NCI-H1930 (cell line): ENCODE results near the gene RITA1.
"Not testable (repeated sequence)": the region's sequence is repeated elsewhere in the genome, so short reads cannot be mapped to it uniquely, and the experiment has no call there.

Experiments
- DNase-seq, 2 experiments: peaks; one replicate each; lab custom pipeline; 2025; lab: John Stamatoyannopoulos, UW

The RITA1 gene

GRCh38 chr12:113185180-113186032 is at the start of gene RITA1, which contains the start of gene DDX54:
Gene RITA1 (plus strand): TSS chr12:113185721. CDS start chr12:113186747, 1,026 bp downstream.
Gene DDX54 (minus strand): TSS chr12:113185478. CDS start chr12:113185451, 27 bp downstream.
- peak; percentile 52 to 63 for DNase-seq

- DNase-seq, result no peak
These were observed 49.2 kb upstream of the RITA1 start for GRCh38 chr12:113136128-113136989.

GRCh38 chr12:113136990-113137511 is 48.5 kb upstream of the RITA1 start:
- no peak for DNase-seq

GRCh38 chr12:113137861-113138783 is 47.4 kb upstream of the RITA1 start:
- DNase-seq, result no peak

GRCh38 chr12:113138826-113139225 is 46.7 kb upstream of the RITA1 start:
- no peak for DNase-seq

- DNase-seq, result no peak
These were observed 44.8 kb upstream of the RITA1 start for GRCh38 chr12:113140706-113141105.

- DNase-seq, result not testable (repeated sequence)
These were observed 43.8 kb upstream of the RITA1 start for GRCh38 chr12:113141716-113142115.

- DNase-seq, result no peak
These were observed 43.2 kb upstream of the RITA1 start for GRCh38 chr12:113142173-113142885.

- DNase-seq, result no peak
These were observed 42.6 kb upstream of the RITA1 start for GRCh38 chr12:113142886-113143332.

- no peak for DNase-seq
These were observed 41.6 kb upstream of the RITA1 start for GRCh38 chr12:113143959-113144358.

- no peak for DNase-seq
These were observed 40.7 kb upstream of the RITA1 start for GRCh38 chr12:113144806-113145205.

- DNase-seq, result no peak
These were observed 39.6 kb upstream of the RITA1 start for GRCh38 chr12:113145720-113146551.

GRCh38 chr12:113146999-113147398 is 38.5 kb upstream of the RITA1 start:
- DNase-seq, result no peak

GRCh38 chr12:113149361-113150150 is 36.0 kb upstream of the RITA1 start, which contains the start of gene CFAP73:
Gene CFAP73 (plus strand): TSS chr12:113149724. CDS start chr12:113149858, 134 bp downstream.
- peak in 1 of 2 experiments; percentile 27 for DNase-seq

- no peak for DNase-seq
These were observed 33.9 kb upstream of the RITA1 start for GRCh38 chr12:113151655-113152054.

GRCh38 chr12:113152196-113152834 is 33.2 kb upstream of the RITA1 start:
- DNase-seq, result no peak

- DNase-seq, result peak; percentile 46 to 70
These were observed 32.4 kb upstream of the RITA1 start for GRCh38 chr12:113152835-113153814.
